HepG2 (cell line): Measurements from ENCODE around the gene LUZP1. TPM values are rescaled to one million over a fixed set of nuclear protein-coding genes. Genes with fewer than 3 reads are reported as not detected.
A peak's percentile ranks its signal among the peaks of the same experiment; 100 is the strongest.

Experiments used
- ATAC-seq: fragments of 200-7000 bp; cut with Tn5 transposase; 3 replicates; pipeline ENCODE4 v1.9.1; 2020; ENCODE audit warnings: mild to moderate bottlenecking, moderate library complexity
- BruUV-seq: library from RNA; stranded (reverse); fragments of 400-500 nt; replicated peaks from 2 replicates; lab custom pipeline; 2021; lab: Mats Ljungman, UMichigan
- CTCF ChIA-PET: fragments of 300-600 bp; formaldehyde crosslinking; extraction: SDS; loops from one replicate; lab custom pipeline; 2021; ENCODE audit warnings: low total read pairs, inconsistent platforms, low intra/inter-chr PET ratio; lab: Yijun Ruan, JAX
- POLR2A ChIA-PET: fragments of 350-600 bp; sonication (Branson Sonifier 250); formaldehyde crosslinking; loops from one replicate; lab custom pipeline; 2020; ENCODE audit warnings: antibody characterized with exemption, inconsistent platforms; lab: Yijun Ruan, JAX
- DNase-seq: peaks from one replicate; pipeline ENCODE4 v3.0.0-alpha.2; 2015; ENCODE audit warnings: low spot score
- FAIRE-seq: peaks from 3 replicates; lab custom pipeline; 2011; peaks lifted over from hg19 to GRCh38; lab: Jason Lieb, UNC
- H2AFZ ChIP-seq: one replicate; pipeline ENCODE4 v1.6.1; 2011; ENCODE audit warnings: low read length, inconsistent platforms
- H3K27ac ChIP-seq: fragments of 300-600 bp; 3 replicates; pipeline ENCODE4 v1.8.0; 2011; ENCODE audit warnings: mixed run types, mild to moderate bottlenecking, mixed read lengths, low read length, inconsistent platforms; ENCODE audit not compliant: insufficient read depth; ENCODE audit errors: extremely low read length
- H3K27me3 ChIP-seq, 2 experiments: fragments of 200-600 bp in 1 of 2; 2 replicates in 1 of 2; 3 replicates in 1 of 2; pipeline versions ENCODE4 v1.6.0 to v1.8.0; 2011; ENCODE audit warnings: low read length in 2 of 2, mild to moderate bottlenecking in 2 of 2, moderate library complexity in 2 of 2, inconsistent platforms in 1 of 2; ENCODE audit not compliant: insufficient read depth in 2 of 2, control insufficient read depth in 1 of 2
- H3K36me3 ChIP-seq, 2 experiments: fragments of 200-600 bp in 1 of 2; replicated peaks in 1 of 2; 2 replicates in 1 of 2; 3 replicates in 1 of 2; pipeline versions ENCODE4 v1.5.1 to v1.8.0; 2011; ENCODE audit warnings: low read length in 2 of 2, inconsistent platforms in 1 of 2; ENCODE audit not compliant: insufficient read depth in 2 of 2, control insufficient read depth in 1 of 2
- H3K4me1 ChIP-seq: 2 replicates; pipeline ENCODE4 v1.5.1; 2012; ENCODE audit warnings: low read length, inconsistent platforms; ENCODE audit not compliant: insufficient read depth
- H3K4me2 ChIP-seq: 2 replicates; pipeline ENCODE4 v1.6.0; 2011; ENCODE audit warnings: low read depth, low read length, inconsistent platforms
- H3K4me3 ChIP-seq, 3 experiments: fragments of 200-600 bp in 1 of 3; sonication (generic), shearing (Covaris generic) in 1 of 3; replicated peaks in 1 of 3; 2 replicates each; pipeline ENCODE4 v1.5.1; 2011 to 2016; ENCODE audit warnings: low read length in 3 of 3, inconsistent platforms in 2 of 3, low read depth in 2 of 3, mild to moderate bottlenecking in 2 of 3, control low read depth in 1 of 3, mixed read lengths in 1 of 3; ENCODE audit not compliant: insufficient read depth in 1 of 3
- H3K79me2 ChIP-seq: one replicate; pipeline ENCODE4 v1.6.1; 2011; ENCODE audit warnings: low read length, inconsistent platforms; ENCODE audit not compliant: insufficient read depth
- H3K9ac ChIP-seq: 2 replicates; pipeline ENCODE4 v1.6.0; 2011; ENCODE audit warnings: mild to moderate bottlenecking, low read depth, low read length, inconsistent platforms; ENCODE audit not compliant: insufficient read depth
- H3K9me3 ChIP-seq: 2 replicates; pipeline ENCODE4 v1.5.1; 2012; ENCODE audit warnings: mild to moderate bottlenecking, low read length
- H4K20me1 ChIP-seq: 2 replicates; pipeline ENCODE4 v1.6.0; 2011; ENCODE audit warnings: inconsistent platforms, mild to moderate bottlenecking, low read length, moderate library complexity; ENCODE audit not compliant: insufficient read depth
- HNRNPLL ChIP-seq: fragments of 200-400 bp; formaldehyde crosslinking; IDR thresholded peaks from 2 replicates; pipeline ENCODE4 v1.6.1; 2017; ENCODE audit warnings: mild to moderate bottlenecking, low read depth, low read length; ENCODE audit not compliant: poor library complexity, severe bottlenecking
- HOXA5 ChIP-seq: sonication (generic); formaldehyde crosslinking; IDR thresholded peaks from 2 replicates; pipeline ENCODE4 v1.4.0; 2020; ENCODE audit warnings: missing genetic modification reagents
- MAFK ChIP-seq, 2 experiments: IDR thresholded peaks in 1 of 2; conservative IDR thresholded peaks in 1 of 2; 2 replicates each; pipeline ENCODE4 v1.6.1; 2011; ENCODE audit warnings: improper control_type of control experiment in 2 of 2, low read length in 2 of 2
- POLR2A ChIP-seq, 2 experiments: IDR thresholded peaks; 2 replicates each; pipeline ENCODE4 v1.6.1; 2011; ENCODE audit warnings: low read depth in 2 of 2, low read length in 2 of 2, mild to moderate bottlenecking in 1 of 2, moderate library complexity in 1 of 2; ENCODE audit not compliant: insufficient read depth in 1 of 2
- ZEB1 ChIP-seq: IDR thresholded peaks from 2 replicates; pipeline ENCODE4 v1.6.1; 2012; ENCODE audit warnings: mild to moderate bottlenecking, low read depth, inconsistent platforms; ENCODE audit not compliant: insufficient replicate concordance
- ZMYM3 ChIP-seq: sonication (generic); formaldehyde crosslinking; IDR thresholded peaks from 2 replicates; pipeline ENCODE4 v1.5.1; 2020; ENCODE audit warnings: mild to moderate bottlenecking, missing genetic modification reagents
- ZNF34 ChIP-seq: sonication (generic); formaldehyde crosslinking; IDR thresholded peaks from 2 replicates; pipeline ENCODE4 v1.4.0; 2020; ENCODE audit warnings: mild to moderate bottlenecking, missing genetic modification reagents, borderline replicate concordance
- WGBS: methylation state at CpG from one replicate; pipeline ENCODE4 v1.1.6; 2017; ENCODE audit warnings: low lambda C conversion rate; 5-methylcytosine and 5-hydroxymethylcytosine counted together
- in situ Hi-C: cut with HindIII; loops from 2 replicates; pipeline ENCODE4 v1.10.0; 2017; ENCODE audit warnings: low pct_unique_long_range_greater_than_20kb; ENCODE audit not compliant: extremely low pct_ligation_motif_present
- intact Hi-C: fragments of 100-400 bp; cut with micrococcal nuclease; formaldehyde crosslinking; loops from one replicate; pipeline ENCODE4 v1.10.0; 2022; ENCODE audit not compliant: unreplicated experiment
- polyA plus RNA-seq, 8 experiments: library from polyadenylated mRNA; depleted of rRNA in 3 of 8; stranded (reverse) in 7 of 8; unstranded in 1 of 8; fragments of >200 nt; fragmentation: Illumina TruSeq in 4 of 8; extraction: Trizol in 4 of 8; gene quantifications; 2 replicates each; pipeline versions ENCODE4 v1.2.1 to v1.2.3, GENCODE V29; 2011 to 2016; ENCODE audit warnings: low read depth in 4 of 8, missing spikeins in 1 of 8, mixed read lengths in 1 of 8; ENCODE audit not compliant: insufficient read depth in 1 of 8
- total RNA-seq, 5 experiments: library from RNA; depleted of rRNA; stranded (reverse); fragments of >200 nt; fragmentation: Illumina TruSeq; extraction: Trizol; gene quantifications; 2 replicates each; pipeline ENCODE4 v1.2.3, GENCODE V29; 2016; ENCODE audit warnings: low read depth in 1 of 5

Gene LUZP1
- total and polyA plus RNA-seq, 2 of the 13 experiments (the other 11 are each of a cell fraction or from before 2014, with no cell fraction given), result 6.9 to 12.7 TPM

- Histone ChIP-seq H3K9ac (0 out of 2 replicates have a peak overlapping the region, but pooled peaks have one; percentile 16), H4K20me1 (peaks cover 7% of the 10 kb centered on the region), H3K4me3 (peak overlapping the region in 1 of 3 experiments; percentile 2; a peak in 1 of 6 replicates), H3K27me3 (no peaks in the 10 kb centered on the region), H3K79me2 (peaks cover 66% of the 10 kb centered on the region), H3K4me2 (peak overlapping the region; percentile 65), H3K9me3 (no peaks in the 10 kb centered on the region), H3K27ac (peak overlapping the region; percentile 55), H2AFZ (no peak overlapping the region), H3K4me1 (peaks cover 86% of the 10 kb centered on the region), H3K36me3 (no peaks in the 10 kb centered on the region)
- BruUV-seq, result no TSS peak
- ChIA-PET CTCF (no interaction called here), POLR2A (interaction anchor here (1.0 to 1.4 kb wide), 3 partner anchors 9 to 55 kb away, joined by 3 to 5 read pairs (median 3); partner anchors contain the start of gene LUZP1)
- no peak for TF ChIP-seq ZEB1
- 0 out of 2 replicates have a peak, but pooled peaks have one; percentile 29 for TF ChIP-seq HOXA5 (CRISPR knock-in tag)
- 57% methylated on average over 6 of the region's 6 CpGs for WGBS
- ATAC-seq, result no peak
- no peak for DNase-seq
- in situ Hi-C loops, result no loop called here
- intact Hi-C loops, result loop anchor here (1.0 kb wide), 1 partner anchor 53 kb away; no protein-coding TSS in a partner anchor
- FAIRE-seq, result peak; percentile 64
Measured at GRCh38 chr1:23114424-23115079, 54.1 kb downstream of the LUZP1 start.

GRCh38 chr1:23111600-23112535 lies 56.8 kb downstream of the LUZP1 start:
- ATAC-seq (no peak), DNase-seq (no peak), FAIRE-seq (no peak)
- H2AFZ ChIP-seq, result no peak overlapping the region
- POLR2A ChIA-PET, result no interaction called here
- in situ Hi-C loops (no loop called here), intact Hi-C loops (no loop called here)
- peaks cover 79% of the 10 kb centered on the region for H3K4me1 ChIP-seq
- TF ChIP-seq MAFK (conservative IDR thresholded peaks at IDR 0.05 in 1 of 2, IDR thresholded peaks at IDR 0.05 in 1 of 2; ENCODE audit: low read length in 2 of 2), result peak in 1 of 2 experiments; percentile 26; a peak in 2 of 4 replicates
- TF ChIP-seq POLR2A (IDR thresholded peaks at IDR 0.05; ENCODE audit: insufficient read depth in 1 of 2, low read depth in 2 of 2, low read length in 2 of 2), result no peak
- TF ChIP-seq ZMYM3 (CRISPR knock-in tag), result no peak
- no peak for TF ChIP-seq ZNF34 (CRISPR knock-in tag)
- TF ChIP-seq HNRNPLL, result no peak
- peaks cover 7% of the 10 kb centered on the region for H4K20me1 ChIP-seq
- H3K36me3 ChIP-seq, result peaks cover 2 to 10% of the 10 kb centered on the region in 2 experiments; a peak in 2 of 5 replicates
- 98% methylated on average over 6 of the region's 6 CpGs for WGBS
- CTCF ChIA-PET, result no interaction called here
- BruUV-seq, result no TSS peak
- H3K4me2 ChIP-seq, result no peak overlapping the region
- H3K27ac ChIP-seq, result no peak overlapping the region
- H3K4me3 ChIP-seq, result no peak overlapping the region
- no peaks in the 10 kb centered on the region for H3K27me3 ChIP-seq
- peaks cover 52% of the 10 kb centered on the region for H3K79me2 ChIP-seq
- H3K9me3 ChIP-seq, result no peaks in the 10 kb centered on the region
- H3K9ac ChIP-seq, result no peak overlapping the region
